HFFc6 (cell line): ENCODE data around the gene RHD. TPM values are rescaled to one million over a fixed set of nuclear protein-coding genes. Genes with fewer than 3 reads are reported as not detected.
A peak's percentile ranks its signal among the peaks of the same experiment; 100 is the strongest.
"Not testable (repeated sequence)": the region's sequence is repeated elsewhere in the genome, so short reads cannot be mapped to it uniquely, and the experiment has no call there.

ENCODE experiments used
- DNase-seq: peaks from one replicate; pipeline ENCODE4 v3.0.0-alpha.2; 2018
- H3K27ac Mint-ChIP-seq: 2 replicates; pipeline ENCODE4 v1.8.0; 2020; ENCODE audit warnings: mild to moderate bottlenecking, mixed read lengths
- H3K27me3 Mint-ChIP-seq: 2 replicates; pipeline ENCODE4 v1.8.0; 2021; ENCODE audit warnings: mild to moderate bottlenecking, moderate library complexity, mixed read lengths; ENCODE audit not compliant: insufficient read depth
- H3K36me3 Mint-ChIP-seq: 2 replicates; pipeline ENCODE4 v1.8.0; 2021; ENCODE audit warnings: low read depth, mixed read lengths
- H3K4me1 Mint-ChIP-seq: 2 replicates; pipeline ENCODE4 v1.8.0; 2020; ENCODE audit warnings: low read depth, mixed read lengths
- H3K4me3 Mint-ChIP-seq: 2 replicates; pipeline ENCODE4 v1.8.0; 2020; ENCODE audit warnings: mild to moderate bottlenecking, moderate library complexity, mixed read lengths
- H3K9me3 Mint-ChIP-seq: 2 replicates; pipeline ENCODE4 v1.8.0; 2020; ENCODE audit warnings: mild to moderate bottlenecking, mixed read lengths
- CTCF ChIP-seq: fragments of 200-600 bp; sonication (generic); IDR thresholded peaks from 2 replicates; pipeline ENCODE4 v1.5.0; 2021; ENCODE audit warnings: antibody characterized with exemption, mild to moderate bottlenecking
- total RNA-seq, 6 experiments: library from RNA; stranded (reverse); fragmentation: NEBNext Ultra II Directional; extraction: Animal tissue kit (Norgen Biotek cat#: 25700); gene quantifications; 2 replicates in 1 of 6; 3 replicates in 5 of 6; pipeline ENCODE4 v1.2.3, GENCODE V29; 2021

RHD gene
- total RNA-seq, 6 experiments from 2014 or later: not detected

- no peaks in the 10 kb centered on the region for H3K27me3 Mint-ChIP-seq
- H3K27ac Mint-ChIP-seq: no peak overlapping the region
- H3K9me3 Mint-ChIP-seq: no peaks in the 10 kb centered on the region; the same call in 1 of the 2 replicates
- no peaks in the 10 kb centered on the region; the same call in 1 of the 2 replicates for H3K36me3 Mint-ChIP-seq
- DNase-seq: no peak
- no peak overlapping the region for H3K4me3 Mint-ChIP-seq
- no peak for TF ChIP-seq CTCF
- H3K4me1 Mint-ChIP-seq: peaks cover 57% of the 10 kb centered on the region
Measured at GRCh38 chr1:25255706-25256577, 16.4 kb upstream of the RHD start.

DNA sequence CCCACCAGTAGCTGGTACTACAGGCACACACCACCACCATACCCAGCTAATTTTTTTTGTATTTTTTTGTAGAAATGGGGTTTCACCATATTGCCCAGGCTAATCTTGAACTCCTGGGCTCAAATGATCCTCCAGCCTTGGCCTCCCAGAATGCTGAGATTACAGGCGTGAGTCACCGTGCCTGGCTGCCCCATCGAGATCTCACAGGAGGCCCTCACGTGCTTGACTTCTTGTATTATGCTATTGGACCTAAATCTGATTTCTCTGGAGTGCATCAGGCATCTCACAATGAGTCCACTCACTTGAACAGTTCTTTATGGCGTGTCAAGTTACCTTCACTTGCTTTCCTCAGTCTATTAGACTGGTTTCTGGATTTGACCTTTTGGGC, 15.7 kb upstream of the RHD start:
- DNase-seq: no peak
- H3K27me3 Mint-ChIP-seq: no peaks in the 10 kb centered on the region

DNA sequence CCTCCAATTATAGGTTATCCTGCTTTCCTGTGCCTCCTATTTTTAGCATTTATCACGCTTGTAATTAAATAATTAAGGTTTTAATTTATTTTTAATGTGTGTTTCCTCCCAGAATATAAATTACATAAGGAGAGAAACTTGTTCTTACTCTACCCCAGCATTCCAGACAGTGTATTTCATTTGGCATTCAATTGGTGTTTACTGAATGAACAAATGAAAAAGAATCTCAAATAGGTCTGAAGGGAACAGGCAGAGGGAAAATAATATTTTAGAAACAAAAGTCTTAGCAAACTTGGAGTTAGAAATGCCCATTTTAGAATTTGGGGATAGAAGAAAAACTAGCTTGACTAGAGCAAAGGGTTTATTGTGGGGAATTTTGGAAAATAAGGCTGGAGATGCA, 15.1 kb upstream of the RHD start:
- H3K9me3 Mint-ChIP-seq: no peaks in the 10 kb centered on the region; the same call in 1 of the 2 replicates
- H3K4me1 Mint-ChIP-seq: peaks cover 58% of the 10 kb centered on the region
- peak; percentile 11 for DNase-seq
- TF ChIP-seq CTCF: no peak
- H3K36me3 Mint-ChIP-seq: peaks cover 2% of the 10 kb centered on the region; the same call in 1 of the 2 replicates
- H3K4me3 Mint-ChIP-seq: no peak overlapping the region
- H3K27me3 Mint-ChIP-seq: no peaks in the 10 kb centered on the region
- H3K27ac Mint-ChIP-seq: peak overlapping the region; percentile 6

More for the DNA sequence above, 15.7 kb upstream of the RHD start:
- H3K9me3 Mint-ChIP-seq: no peaks in the 10 kb centered on the region; the same call in 1 of the 2 replicates
- H3K36me3 Mint-ChIP-seq: no peaks in the 10 kb centered on the region; the same call in 1 of the 2 replicates
- H3K27ac Mint-ChIP-seq: no peak overlapping the region
- H3K4me1 Mint-ChIP-seq: peaks cover 58% of the 10 kb centered on the region
- H3K4me3 Mint-ChIP-seq: no peak overlapping the region
- TF ChIP-seq CTCF: no peak

DNA sequence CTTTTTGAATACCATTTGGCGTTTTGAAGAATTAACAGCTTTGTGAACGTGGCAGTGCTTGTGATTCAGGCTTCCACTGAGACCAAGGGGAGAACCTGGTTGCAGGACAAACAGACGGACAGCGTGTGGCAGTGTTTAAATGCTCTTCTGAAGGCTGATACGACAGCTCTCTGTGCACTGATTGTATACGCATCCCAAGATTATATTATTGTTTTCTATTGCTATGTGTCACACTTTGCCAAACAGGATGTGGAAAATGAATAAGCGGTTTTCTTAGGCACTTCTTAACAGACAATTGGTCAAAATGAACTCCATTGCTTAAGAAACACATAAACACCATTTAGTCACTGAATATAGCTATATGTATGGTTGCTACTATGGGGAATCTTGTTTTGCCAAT, 12.5 kb upstream of the RHD start:
- H3K27me3 Mint-ChIP-seq, H3K4me3 Mint-ChIP-seq, H3K9me3 Mint-ChIP-seq: not testable (repeated sequence)
- DNase-seq: peak; percentile 65
- Mint-ChIP-seq H3K4me1 (peaks cover 40% of the 10 kb centered on the region), H3K27ac (peak overlapping the region; percentile 74), H3K36me3 (peaks cover 16% of the 10 kb centered on the region; the same call in 1 of the 2 replicates)
- TF ChIP-seq CTCF: peak; percentile 42

DNA sequence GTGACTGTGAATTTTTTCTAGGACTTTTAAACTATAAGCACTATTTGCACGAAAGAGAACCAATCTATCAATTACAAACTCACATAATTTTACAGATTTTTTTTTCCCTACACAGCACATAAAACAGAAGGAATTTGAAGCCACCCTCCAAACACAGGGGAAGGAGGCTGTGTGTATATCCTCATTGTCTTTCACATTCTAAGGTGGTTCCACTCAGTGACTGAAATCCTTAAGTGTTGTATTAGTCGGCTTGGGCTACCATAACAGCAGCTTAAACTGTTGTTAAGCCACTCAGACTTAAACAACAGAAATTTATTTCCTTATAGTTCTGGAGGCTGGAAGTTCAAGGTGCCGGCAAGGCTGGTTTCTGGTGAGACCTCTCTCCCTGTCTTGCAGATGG, 12.0 kb upstream of the RHD start:
- not testable (repeated sequence) for H3K27me3 Mint-ChIP-seq, DNase-seq, H3K4me3 Mint-ChIP-seq, H3K9me3 Mint-ChIP-seq
- Mint-ChIP-seq H3K27ac (peak overlapping the region; percentile 74), H3K36me3 (peaks cover 16% of the 10 kb centered on the region; the same call in 1 of the 2 replicates), H3K4me1 (peaks cover 35% of the 10 kb centered on the region)

GRCh38 chr1:25266554-25267287, 5.6 kb upstream of the RHD start:
- not testable (repeated sequence) for DNase-seq, H3K9me3 Mint-ChIP-seq, H3K27ac Mint-ChIP-seq, H3K27me3 Mint-ChIP-seq, H3K4me1 Mint-ChIP-seq
- H3K4me3 Mint-ChIP-seq: peak overlapping the region; percentile 91
- peaks cover 16% of the 10 kb centered on the region; the same call in 1 of the 2 replicates for H3K36me3 Mint-ChIP-seq

- peak overlapping the region; percentile 77 for H3K4me3 Mint-ChIP-seq
- peak; percentile 67 for DNase-seq
- H3K27ac Mint-ChIP-seq: peak overlapping the region; percentile 42; the same call in 1 of the 2 replicates
- H3K36me3 Mint-ChIP-seq: peaks cover 11% of the 10 kb centered on the region; the same call in 1 of the 2 replicates
- not testable (repeated sequence) for H3K9me3 Mint-ChIP-seq, H3K27me3 Mint-ChIP-seq, H3K4me1 Mint-ChIP-seq
Measured at GRCh38 chr1:25267288-25268142, 4.8 kb upstream of the RHD start.

GRCh38 chr1:25268143-25268760, 4.1 kb upstream of the RHD start:
- Mint-ChIP-seq H3K4me3 (peak overlapping the region; percentile 77), H3K27ac (peak overlapping the region; percentile 42; the same call in 1 of the 2 replicates)
- H3K4me1 Mint-ChIP-seq, H3K27me3 Mint-ChIP-seq, H3K9me3 Mint-ChIP-seq, DNase-seq, H3K36me3 Mint-ChIP-seq: not testable (repeated sequence)
